Measurements from ENCODE around the gene OR8S1.

- TF ChIP-seq CTCF (IDR thresholded peaks at IDR 0.05; ENCODE audit: low read depth, low read length, missing input control): no peak
- no peak for TF ChIP-seq GABPA (IDR thresholded peaks at IDR 0.05 in 1 of 2, conservative IDR thresholded peaks at IDR 0.05 in 1 of 2)
- TF ChIP-seq RAD21 (IDR thresholded peaks at IDR 0.05): no peak
- TF ChIP-seq YY1 (IDR thresholded peaks at IDR 0.05): no peak
- TF ChIP-seq JUND (IDR thresholded peaks at IDR 0.05): no peak
- no peak for TF ChIP-seq SP1 (IDR thresholded peaks at IDR 0.05)
These were observed 43.2 kb upstream of the OR8S1 start, which contains the start of gene C12orf54 for GRCh38 chr12:48482198-48482597.
